IMR-90 (cell line): ENCODE results near the gene ZBTB11. TPM values are rescaled to one million over a fixed set of nuclear protein-coding genes. Genes with fewer than 3 reads are reported as not detected.

Experiments used
- ATAC-seq: fragments of 200-7000 bp; cut with Tn5 transposase; 2 replicates; pipeline ENCODE4 v1.9.1; 2020; ENCODE audit warnings: low read depth, mild to moderate bottlenecking, moderate library complexity
- BruUV-seq: library from RNA; stranded (reverse); fragments of 400-500 nt; replicated peaks from 2 replicates; lab custom pipeline; 2021; lab: Mats Ljungman, UMichigan
- CTCF ChIA-PET: fragments of 300-600 bp; formaldehyde crosslinking; extraction: SDS; loops from one replicate; lab custom pipeline; 2021; ENCODE audit warnings: antibody characterized with exemption; lab: Yijun Ruan, JAX
- POLR2A ChIA-PET: fragments of 300-600 bp; sonication (Branson Sonifier 250); formaldehyde crosslinking; loops from one replicate; lab custom pipeline; 2022; ENCODE audit warnings: antibody characterized with exemption; ENCODE audit not compliant: unreplicated experiment; lab: Charles Lee
- DNase-seq: peaks from one replicate; pipeline ENCODE4 v3.0.0; 2013
- H2AFZ ChIP-seq: replicated peaks from 2 replicates; pipeline ENCODE3; 2013; ENCODE audit warnings: low read length, mild to moderate bottlenecking; ENCODE audit not compliant: poor library complexity
- H2AK5ac ChIP-seq: 2 replicates; pipeline ENCODE4 v1.6.1; 2013; ENCODE audit warnings: low read depth, low read length, inconsistent platforms
- H2AK9ac ChIP-seq: replicated peaks from 2 replicates; pipeline ENCODE3; 2013; ENCODE audit warnings: mild to moderate bottlenecking, low read depth, low read length, moderate library complexity; ENCODE audit not compliant: poor library complexity
- H2BK120ac ChIP-seq: 2 replicates; pipeline ENCODE4 v1.6.1; 2013; ENCODE audit warnings: low read depth, low read length, inconsistent platforms
- H2BK15ac ChIP-seq: 3 replicates; pipeline ENCODE4 v1.6.1; 2013; ENCODE audit warnings: low read depth, low read length, inconsistent platforms
- H2BK20ac ChIP-seq: 2 replicates; pipeline ENCODE4 v1.6.1; 2013; ENCODE audit warnings: low read depth, mild to moderate bottlenecking, inconsistent platforms, low read length, moderate library complexity
- H2BK5ac ChIP-seq: 2 replicates; pipeline ENCODE4 v1.6.1; 2013; ENCODE audit warnings: mild to moderate bottlenecking, low read depth, low read length, inconsistent platforms; ENCODE audit not compliant: poor library complexity, severe bottlenecking
- H3K14ac ChIP-seq: replicated peaks from 2 replicates; pipeline ENCODE4 v1.6.1; 2013; ENCODE audit warnings: low read depth, low read length, inconsistent platforms
- H3K18ac ChIP-seq: 2 replicates; pipeline ENCODE4 v1.6.1; 2013; ENCODE audit warnings: low read depth, low read length, control low read depth
- H3K23ac ChIP-seq: 2 replicates; pipeline ENCODE4 v1.6.1; 2013; ENCODE audit warnings: low read depth, low read length, inconsistent platforms
- H3K27ac ChIP-seq: 2 replicates; pipeline ENCODE4 v1.5.1; 2013; ENCODE audit warnings: mild to moderate bottlenecking, control low read depth, low read length; ENCODE audit not compliant: insufficient read depth
- H3K27me3 ChIP-seq: 2 replicates; pipeline ENCODE4 v1.6.1; 2013; ENCODE audit warnings: low read length; ENCODE audit not compliant: control insufficient read depth, insufficient read depth
- H3K36me3 ChIP-seq: 2 replicates; pipeline ENCODE4 v1.6.1; 2013; ENCODE audit warnings: low read length, mixed read lengths; ENCODE audit not compliant: control insufficient read depth, insufficient read depth
- H3K4ac ChIP-seq: 2 replicates; pipeline ENCODE4 v1.6.1; 2013; ENCODE audit warnings: low read depth, low read length, inconsistent platforms
- H3K4me1 ChIP-seq: 2 replicates; pipeline ENCODE4 v1.6.1; 2013; ENCODE audit warnings: low read length, mixed read lengths; ENCODE audit not compliant: control insufficient read depth, insufficient read depth
- H3K4me2 ChIP-seq: 2 replicates; pipeline ENCODE4 v1.6.1; 2013; ENCODE audit warnings: low read depth, mild to moderate bottlenecking, control low read depth, low read length, moderate library complexity
- H3K4me3 ChIP-seq: 2 replicates; pipeline ENCODE4 v1.5.1; 2013; ENCODE audit warnings: low read depth, mild to moderate bottlenecking, control low read depth, low read length, moderate library complexity; ENCODE audit not compliant: insufficient read depth
- H3K56ac ChIP-seq: 2 replicates; pipeline ENCODE4 v1.6.1; 2013; ENCODE audit warnings: low read length, inconsistent platforms; ENCODE audit not compliant: insufficient read depth; ENCODE audit errors: extremely low read depth
- H3K79me1 ChIP-seq, 2 experiments: 2 replicates each; pipeline ENCODE4 v1.6.1; 2013; ENCODE audit warnings: low read length in 2 of 2, inconsistent platforms in 1 of 2, low read depth in 1 of 2
- H3K9ac ChIP-seq: 2 replicates; pipeline ENCODE4 v1.6.1; 2013; ENCODE audit warnings: low read depth, low read length, control low read depth
- H3K9me1 ChIP-seq: 2 replicates; pipeline ENCODE4 v1.6.1; 2013; ENCODE audit warnings: low read length, inconsistent platforms; ENCODE audit not compliant: insufficient read depth
- H3K9me3 ChIP-seq: 2 replicates; pipeline ENCODE4 v1.6.1; 2013; ENCODE audit warnings: low read length; ENCODE audit not compliant: control insufficient read depth, insufficient read depth
- H4K20me1 ChIP-seq: 2 replicates; pipeline ENCODE4 v1.6.1; 2013; ENCODE audit warnings: low read length, inconsistent platforms; ENCODE audit not compliant: insufficient read depth
- H4K5ac ChIP-seq: 2 replicates; pipeline ENCODE4 v1.6.1; 2013; ENCODE audit warnings: mild to moderate bottlenecking, low read depth, low read length, control low read depth
- H4K8ac ChIP-seq, 2 experiments: 2 replicates each; pipeline ENCODE4 v1.6.1; 2013; ENCODE audit warnings: low read depth in 2 of 2, low read length in 2 of 2, control low read depth in 1 of 2, inconsistent platforms in 1 of 2
- H4K91ac ChIP-seq: 2 replicates; pipeline ENCODE4 v1.6.1; 2013; ENCODE audit warnings: low read depth, low read length, inconsistent platforms; ENCODE audit not compliant: insufficient read depth
- MAFK ChIP-seq: IDR thresholded peaks from 2 replicates; pipeline ENCODE4 v1.6.1; 2012; ENCODE audit warnings: low read depth, low read length, improper control_type of control experiment
- whole genome bisulfite sequencing, 2 experiments: methylation state at CpG; one replicate each; pipeline versions ENCODE4 v1.1.5 to v1.1.7; 2013; ENCODE audit warnings: missing lambda C conversion rate in 2 of 2; ENCODE audit not compliant: insufficient read length in 1 of 2; ENCODE audit errors: extremely low coverage in 2 of 2; 5-methylcytosine and 5-hydroxymethylcytosine counted together
- dilution Hi-C: fragments of 300-500 bp; cut with HindIII; formaldehyde crosslinking; loops from one replicate; pipeline ENCODE4 v1.14.3; 2018; ENCODE audit warnings: low sequenced_read_pairs; ENCODE audit not compliant: unreplicated experiment
- in situ Hi-C: fragments of 300-500 bp; cut with MboI; formaldehyde crosslinking; loops from 3 replicates; pipeline ENCODE4 v1.14.3; 2019; ENCODE audit warnings: low sequenced_read_pairs, inconsistent platforms, mixed read lengths
- intact Hi-C: fragments of 100-400 bp; cut with micrococcal nuclease; formaldehyde crosslinking; loops from 2 replicates; pipeline ENCODE4 v1.10.0; 2022
- polyA plus RNA-seq, 3 experiments: library from polyadenylated mRNA; depleted of rRNA; stranded (reverse); fragments of >200 nt; gene quantifications; 2 replicates each; pipeline ENCODE4 v1.2.3, GENCODE V29; 2012; ENCODE audit warnings: low replicate concordance in 1 of 3
- total RNA-seq: library from RNA; depleted of rRNA; stranded (reverse); fragments of >200 nt; gene quantifications from 2 replicates; pipeline ENCODE4 v1.2.3, GENCODE V29; 2012
- TF ChIP-seq, protein P1 (sequence below): fragments of 150-350 bp; IDR thresholded peaks from 2 replicates; pipeline ENCODE4 v1.6.1; 2016; ENCODE audit warnings: low read depth, mild to moderate bottlenecking, low read length, moderate library complexity, borderline replicate concordance

The ZBTB11 gene
- total and polyA plus RNA-seq, 2 of the 4 experiments (the other 2 are of a cell fraction): 6.0 to 17.2 TPM

DNA sequence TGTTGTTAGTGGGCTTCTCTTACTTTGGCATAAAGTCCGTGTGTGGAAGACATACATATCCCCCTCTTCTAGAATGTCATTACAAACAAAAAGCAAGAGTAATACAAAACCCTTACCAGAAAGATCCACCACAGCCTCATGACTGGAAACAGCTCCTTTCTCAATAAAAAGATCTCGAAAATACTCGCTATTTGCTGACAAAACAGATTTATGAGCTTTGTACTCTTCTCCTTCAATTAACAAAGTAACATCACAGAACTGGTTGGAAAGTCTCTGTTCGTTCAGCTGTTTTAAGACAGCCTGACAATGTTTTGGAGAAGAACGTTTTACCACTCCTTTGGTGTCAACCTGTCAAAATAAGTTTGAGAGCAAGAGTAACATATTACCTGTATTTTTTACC, 5.9 kb downstream of the ZBTB11 start:
- Histone ChIP-seq H4K5ac (no peak overlapping the region), H4K20me1 (peaks cover 13% of the 10 kb centered on the region), H3K4ac (no peak overlapping the region), H3K23ac (no peak overlapping the region), H2BK20ac (no peak overlapping the region), H3K36me3 (peaks cover 3% of the 10 kb centered on the region), H3K9me1 (0 out of 2 replicates have a peak, but pooled peaks cover 2% of the 10 kb centered on the region), H2BK15ac (no peak overlapping the region), H3K18ac (no peak overlapping the region), H3K27ac (no peak overlapping the region), H3K9ac (no peak overlapping the region), H3K79me1 (peaks cover 21 to 40% of the 10 kb centered on the region in 2 experiments; a peak in 3 of 4 replicates), H3K56ac (no peak overlapping the region), H3K4me3 (no peak overlapping the region), H3K4me2 (no peak overlapping the region), H3K9me3 (no peaks in the 10 kb centered on the region), H3K14ac (no peak overlapping the region), H3K4me1 (no peaks in the 10 kb centered on the region), H2AK9ac (no peak overlapping the region), H2BK120ac (no peak overlapping the region), H2BK5ac (no peak overlapping the region), H3K27me3 (no peaks in the 10 kb centered on the region), H4K8ac (no peak overlapping the region), H2AK5ac (no peak overlapping the region), H4K91ac (no peak overlapping the region), H2AFZ (no peak overlapping the region)
- TF ChIP-seq, protein P1, sequence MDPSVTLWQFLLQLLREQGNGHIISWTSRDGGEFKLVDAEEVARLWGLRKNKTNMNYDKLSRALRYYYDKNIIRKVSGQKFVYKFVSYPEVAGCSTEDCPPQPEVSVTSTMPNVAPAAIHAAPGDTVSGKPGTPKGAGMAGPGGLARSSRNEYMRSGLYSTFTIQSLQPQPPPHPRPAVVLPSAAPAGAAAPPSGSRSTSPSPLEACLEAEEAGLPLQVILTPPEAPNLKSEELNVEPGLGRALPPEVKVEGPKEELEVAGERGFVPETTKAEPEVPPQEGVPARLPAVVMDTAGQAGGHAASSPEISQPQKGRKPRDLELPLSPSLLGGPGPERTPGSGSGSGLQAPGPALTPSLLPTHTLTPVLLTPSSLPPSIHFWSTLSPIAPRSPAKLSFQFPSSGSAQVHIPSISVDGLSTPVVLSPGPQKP: no peak
- TF ChIP-seq MAFK: peak; percentile 72
- POLR2A ChIA-PET: no interaction called here
- DNase-seq: no peak
- no TSS peak for BruUV-seq
- intact Hi-C loops: loop anchor here (10.0 kb wide), 1 partner anchor 1596 kb away; no protein-coding TSS in a partner anchor
- no peak for ATAC-seq
- in situ Hi-C loops: no loop called here
- CTCF ChIA-PET: no interaction called here
- dilution Hi-C loops: no loop called here
- WGBS, 2 experiments: 83% methylated on average over 1 of the region's 5 CpGs; no CpG with 5 or more reads in 1 of the 2 experiments
